Cardiac fibroblast (primary cell): ENCODE measurements around the gene SMAD4.
"Not testable (repeated sequence)": the region's sequence is repeated elsewhere in the genome, so short reads cannot be mapped to it uniquely, and the experiment has no call there.

Experiments used
- DNase-seq, 2 donors: peaks; one replicate each; pipeline versions ENCODE4 v3.0.0 to v3.0.0-alpha.2; 2010; ENCODE audit warnings: low read depth in 2 of 2
- H3K4me3 ChIP-seq, 2 donors: replicated peaks in 1 of 2; 1 replicate in 1 of 2; 2 replicates in 1 of 2; pipeline ENCODE4 v1.5.1; 2011; ENCODE audit warnings: low read depth in 2 of 2, low read length in 2 of 2, mild to moderate bottlenecking in 2 of 2, moderate library complexity in 1 of 2
- CTCF ChIP-seq: IDR thresholded peaks from one replicate; pipeline ENCODE4 v1.5.1; 2011; ENCODE audit warnings: low read depth, mild to moderate bottlenecking, low read length, inconsistent platforms

Gene SMAD4

GRCh38 chr18:51078026-51078425 is 48.0 kb downstream of the SMAD4 start:
- no peak for DNase-seq
- TF ChIP-seq CTCF = no peak
- H3K4me3 ChIP-seq = no peak overlapping the region

- DNase-seq = peak; percentile 14 to 15
Observed at GRCh38 chr18:51082571-51083267, 52.7 kb downstream of the SMAD4 start.

GRCh38 chr18:51083398-51083797 is 53.4 kb downstream of the SMAD4 start:
- H3K4me3 ChIP-seq = no peak overlapping the region
- DNase-seq = no peak
- no peak for TF ChIP-seq CTCF

More at GRCh38 chr18:51082571-51083267, 52.7 kb downstream of the SMAD4 start:
- no peak for TF ChIP-seq CTCF
- no peak overlapping the region for H3K4me3 ChIP-seq

- H3K4me3 ChIP-seq = no peak overlapping the region
- no peak for DNase-seq
- TF ChIP-seq CTCF = no peak
Observed at GRCh38 chr18:51088410-51088809, 58.4 kb downstream of the SMAD4 start.

- TF ChIP-seq CTCF = no peak
- DNase-seq = no peak
- no peak overlapping the region for H3K4me3 ChIP-seq
Observed at GRCh38 chr18:51089691-51090090, 59.7 kb downstream of the SMAD4 start.

GRCh38 chr18:51091270-51091669 is 61.3 kb downstream of the SMAD4 start:
- DNase-seq = no peak
- TF ChIP-seq CTCF = no peak
- no peak overlapping the region for H3K4me3 ChIP-seq

- no peak for TF ChIP-seq CTCF
- H3K4me3 ChIP-seq = no peak overlapping the region
- DNase-seq = no peak
Observed at GRCh38 chr18:51092117-51092516, 62.1 kb downstream of the SMAD4 start.

GRCh38 chr18:51092967-51093366 is 63.0 kb downstream of the SMAD4 start:
- H3K4me3 ChIP-seq, DNase-seq: not testable (repeated sequence)
